GM18519 (cell line): ENCODE results near the gene MMD.
"Not testable (repeated sequence)": the region's sequence is repeated elsewhere in the genome, so short reads cannot be mapped to it uniquely, and the experiment has no call there.

Source experiments
- ATAC-seq: cut with Tn5 transposase; IDR thresholded peaks from one replicate; pipeline ENCODE4 v1.9.1; 2021; ENCODE audit warnings: mild to moderate bottlenecking, moderate library complexity; ENCODE audit not compliant: unreplicated experiment, low FRiP score

MMD gene

GRCh38 chr17:55402374-55402773, 19.3 kb downstream of the MMD start:
- no peak for ATAC-seq

DNA sequence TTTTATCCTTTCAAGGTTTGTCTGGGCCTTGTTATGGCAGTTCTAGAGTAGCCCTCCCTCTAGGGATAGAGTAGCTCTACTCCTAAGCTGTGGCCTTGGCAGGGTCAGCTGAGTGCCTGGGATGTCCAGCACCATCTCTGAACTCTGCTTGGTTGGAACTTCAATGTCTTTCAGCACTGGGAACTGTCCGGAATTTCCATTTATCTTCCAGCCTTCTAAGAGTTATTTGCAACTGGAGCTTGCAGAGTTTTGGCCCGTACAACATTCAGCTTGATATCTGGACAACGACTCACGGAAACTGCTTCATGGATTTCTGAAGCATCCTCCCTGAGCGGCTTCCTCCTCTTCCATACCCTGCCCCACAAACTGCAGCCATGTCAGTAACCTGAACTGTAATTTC, 22.9 kb downstream of the MMD start:
- ATAC-seq = no peak

DNA sequence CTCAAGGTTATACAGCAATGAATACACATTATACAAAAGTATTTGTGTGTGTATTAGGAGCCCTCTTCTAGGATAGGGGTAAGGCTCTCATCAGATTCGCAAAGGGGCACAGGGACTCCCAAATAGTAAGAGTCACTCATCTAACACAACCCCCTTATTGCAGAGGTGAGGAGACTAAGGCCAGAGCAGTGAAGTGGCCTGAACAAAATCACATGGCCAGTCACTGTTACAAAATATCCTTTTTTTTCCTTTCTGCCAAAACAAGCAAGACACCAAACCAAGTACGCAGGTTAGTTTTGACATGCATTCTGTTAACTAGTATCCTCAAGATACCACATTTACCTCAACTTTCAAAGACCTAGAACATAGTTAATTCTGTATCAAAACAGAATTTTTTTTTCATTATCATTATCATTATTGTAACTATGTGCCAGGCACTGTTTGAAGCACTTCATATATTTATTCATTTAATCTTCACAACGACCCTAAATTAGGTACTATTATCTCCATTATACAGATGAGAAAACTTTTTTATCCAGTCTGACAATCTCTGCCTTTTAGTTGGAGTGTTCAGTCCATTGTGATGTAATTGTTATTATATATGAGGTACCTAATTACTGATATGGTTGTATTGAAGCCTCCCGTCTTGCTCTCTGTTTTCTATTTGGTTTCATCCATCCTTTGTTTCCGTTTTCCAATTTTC, 25.7 kb downstream of the MMD start:
- no peak for ATAC-seq

- no peak for ATAC-seq
Observed at GRCh38 chr17:55394357-55395021, 27.1 kb downstream of the MMD start.

DNA sequence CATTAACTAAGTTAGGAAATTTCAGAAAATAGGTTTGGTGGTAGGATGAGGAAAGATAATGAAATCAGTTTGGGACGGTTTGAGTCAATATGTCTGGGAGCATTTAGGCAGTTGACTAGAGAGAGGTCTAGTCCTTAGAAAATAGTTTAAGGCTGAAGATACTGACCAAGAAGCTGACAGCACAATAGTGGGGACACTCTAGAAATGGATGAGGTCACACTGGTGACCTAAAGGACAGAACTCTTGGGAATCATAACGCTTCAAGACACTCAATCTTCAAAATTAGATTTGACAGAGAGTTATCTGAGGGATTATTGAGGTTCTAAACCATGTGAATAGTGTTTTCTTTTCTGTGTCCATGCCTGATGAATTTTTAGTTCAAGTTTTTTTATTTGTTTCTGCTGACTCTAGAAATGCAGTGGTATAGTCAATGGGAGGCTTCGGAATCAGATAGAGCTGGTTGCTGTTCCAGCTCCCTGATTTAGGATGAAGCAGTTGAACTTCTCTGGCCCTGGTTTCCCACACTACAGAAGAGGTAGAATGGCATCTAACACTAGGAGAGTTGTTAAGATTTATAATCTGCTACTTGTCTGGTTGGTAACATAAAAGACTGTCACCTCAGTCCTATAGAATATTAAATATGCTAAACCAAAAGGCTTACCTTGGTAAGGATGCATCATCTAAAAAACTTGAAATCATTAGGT, 29.7 kb downstream of the MMD start:
- ATAC-seq = no peak

DNA sequence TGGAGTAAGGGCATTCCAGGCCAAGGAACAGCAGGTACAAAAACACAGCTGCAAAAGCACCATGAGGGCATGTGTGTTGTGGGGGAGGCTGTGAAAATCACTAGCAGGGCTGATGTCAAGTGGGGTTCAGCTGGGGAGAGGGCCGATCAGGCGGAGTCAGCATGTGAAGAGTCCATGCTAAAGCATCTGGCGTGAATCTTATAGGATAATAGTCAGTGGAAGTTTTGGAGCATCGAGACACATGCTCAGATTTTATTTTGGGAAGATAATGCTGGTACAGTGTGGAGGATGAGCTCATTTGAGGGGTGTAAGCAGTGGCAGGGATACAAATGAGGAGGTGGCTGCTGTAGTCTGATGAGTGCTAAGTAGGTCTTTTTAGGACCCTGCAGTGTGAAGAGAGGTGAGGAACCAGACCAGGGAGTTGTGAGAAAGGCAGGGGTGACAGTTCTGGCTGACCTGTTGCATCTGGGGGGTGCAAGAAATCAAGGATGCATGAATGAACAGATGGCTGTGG, 30.3 kb downstream of the MMD start:
- ATAC-seq = no peak

DNA sequence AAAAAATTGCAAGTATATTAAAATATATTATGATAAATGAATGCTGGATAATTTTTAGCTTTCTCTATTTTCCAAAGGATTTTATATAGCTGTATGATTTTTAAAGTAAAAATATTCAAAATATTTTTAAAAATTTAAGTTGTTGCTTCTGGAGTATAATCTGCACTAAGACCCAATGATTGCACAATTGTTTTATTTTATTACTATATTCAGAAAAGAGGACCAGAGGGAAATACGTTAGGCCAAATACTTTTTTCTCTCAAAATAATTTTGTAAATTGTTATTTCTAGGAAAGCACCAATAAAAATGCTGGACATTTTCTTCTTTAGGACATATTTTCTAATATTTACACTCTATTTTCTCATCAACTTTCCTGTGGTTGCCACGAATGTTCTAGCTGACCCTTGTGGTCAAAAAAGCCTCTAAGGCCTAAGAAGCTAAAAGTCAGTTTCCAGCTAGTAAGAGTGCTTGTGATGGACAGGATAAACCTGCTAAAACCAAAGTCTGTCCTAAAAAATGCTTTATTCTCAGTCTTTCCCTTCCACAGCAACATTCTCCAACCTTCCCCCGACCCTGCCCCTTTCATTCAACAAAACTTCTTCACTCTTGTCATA, 31.2 kb downstream of the MMD start:
- no peak for ATAC-seq

GRCh38 chr17:55389715-55390114, 31.9 kb downstream of the MMD start:
- not testable (repeated sequence) for ATAC-seq

- no peak for ATAC-seq
Observed at GRCh38 chr17:55388842-55389241, 32.8 kb downstream of the MMD start.

GRCh38 chr17:55386796-55387332, 34.8 kb downstream of the MMD start:
- ATAC-seq = no peak

DNA sequence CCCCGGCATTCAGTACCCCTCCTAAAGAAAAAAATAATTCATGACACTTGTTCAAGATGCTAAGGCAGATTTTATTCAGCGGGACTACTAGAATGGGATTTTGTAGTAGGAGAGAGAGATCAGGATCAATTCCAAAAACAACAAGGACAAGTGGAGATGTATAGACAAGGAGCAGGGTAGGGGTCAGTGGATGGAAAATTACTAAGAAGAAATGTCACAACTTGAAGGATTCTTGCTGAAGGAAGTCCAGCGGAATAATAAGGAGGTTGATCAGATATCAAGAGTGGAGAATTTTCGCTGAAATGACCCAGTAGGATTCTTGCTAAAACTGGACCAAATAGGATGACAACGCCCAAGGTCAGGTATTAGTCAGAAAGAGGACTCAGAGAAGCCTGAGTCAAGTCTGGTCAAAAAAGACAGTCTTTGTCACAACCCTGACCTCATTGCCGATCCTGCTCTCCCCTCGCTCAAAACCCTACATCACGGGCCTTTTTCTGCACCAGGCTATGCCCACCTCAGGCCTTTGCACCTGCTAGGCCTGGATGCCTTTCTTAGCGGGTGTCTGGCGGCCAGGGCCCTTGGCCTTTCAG, 36.9 kb downstream of the MMD start:
- ATAC-seq = no peak

- no peak for ATAC-seq
Observed at GRCh38 chr17:55383771-55384642, 37.6 kb downstream of the MMD start.

- no peak for ATAC-seq
Observed at GRCh38 chr17:55381017-55381770, 40.4 kb downstream of the MMD start.

DNA sequence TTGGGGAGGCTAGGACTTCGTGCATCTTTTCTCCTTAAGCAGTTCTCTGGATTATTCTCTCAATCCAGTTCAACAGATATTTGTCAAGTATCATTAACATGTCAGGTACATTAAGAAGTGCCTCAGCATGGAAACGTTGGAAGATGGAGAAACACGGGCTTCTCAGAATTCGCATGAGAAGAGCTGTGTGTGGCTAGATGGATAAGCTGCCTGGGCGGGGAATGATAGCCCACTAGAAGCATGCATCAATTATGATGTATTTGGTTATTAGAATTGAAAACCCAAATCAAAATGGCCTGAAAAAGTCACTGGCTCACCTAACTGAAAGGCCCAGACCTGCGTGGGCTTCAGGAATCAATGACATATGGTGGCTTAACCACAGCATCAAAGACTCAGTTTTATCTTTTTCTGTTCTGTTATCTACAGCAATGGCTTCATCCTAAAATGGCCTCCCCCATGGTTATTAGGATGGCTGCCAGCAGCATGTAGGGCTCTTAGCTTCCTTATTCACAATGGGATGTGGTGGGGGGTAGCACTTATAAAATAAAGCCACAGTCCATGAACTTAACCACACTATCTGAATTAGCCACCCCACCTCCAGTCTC, 43.9 kb downstream of the MMD start:
- ATAC-seq = no peak

GRCh38 chr17:55368706-55369105, 52.9 kb downstream of the MMD start:
- no peak for ATAC-seq

GRCh38 chr17:55366020-55366481, 55.6 kb downstream of the MMD start:
- no peak for ATAC-seq

- no peak for ATAC-seq
Observed at GRCh38 chr17:55363033-55363432, 58.6 kb downstream of the MMD start.

- no peak for ATAC-seq
Observed at GRCh38 chr17:55360971-55361370, 60.7 kb downstream of the MMD start.
